Measurements from ENCODE around the gene CHODL.

CHODL gene

DNA sequence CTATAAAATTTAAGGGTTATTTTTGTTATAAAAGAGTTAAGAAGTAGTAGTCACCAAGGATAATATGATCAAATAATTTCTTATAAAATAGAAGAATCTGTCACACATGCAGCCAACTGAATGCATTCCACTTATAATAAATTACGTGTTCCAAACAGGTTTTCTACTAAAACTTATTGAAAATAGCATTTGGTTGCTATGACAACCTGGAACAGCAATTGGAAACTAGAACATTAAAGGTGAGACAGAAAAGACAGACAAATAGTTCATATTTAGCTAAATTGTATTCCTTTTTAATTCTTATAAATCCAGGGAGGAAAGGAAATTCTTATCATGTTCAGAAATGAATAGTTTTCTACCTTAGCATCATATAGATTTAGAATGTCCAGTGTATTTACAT lies 9.1 kb upstream of the CHODL start:
- POLR2A ChIA-PET = no interaction called here
- no peak for DNase-seq (ENCODE audit: extremely low spot score)
- TF ChIP-seq, protein P1, sequence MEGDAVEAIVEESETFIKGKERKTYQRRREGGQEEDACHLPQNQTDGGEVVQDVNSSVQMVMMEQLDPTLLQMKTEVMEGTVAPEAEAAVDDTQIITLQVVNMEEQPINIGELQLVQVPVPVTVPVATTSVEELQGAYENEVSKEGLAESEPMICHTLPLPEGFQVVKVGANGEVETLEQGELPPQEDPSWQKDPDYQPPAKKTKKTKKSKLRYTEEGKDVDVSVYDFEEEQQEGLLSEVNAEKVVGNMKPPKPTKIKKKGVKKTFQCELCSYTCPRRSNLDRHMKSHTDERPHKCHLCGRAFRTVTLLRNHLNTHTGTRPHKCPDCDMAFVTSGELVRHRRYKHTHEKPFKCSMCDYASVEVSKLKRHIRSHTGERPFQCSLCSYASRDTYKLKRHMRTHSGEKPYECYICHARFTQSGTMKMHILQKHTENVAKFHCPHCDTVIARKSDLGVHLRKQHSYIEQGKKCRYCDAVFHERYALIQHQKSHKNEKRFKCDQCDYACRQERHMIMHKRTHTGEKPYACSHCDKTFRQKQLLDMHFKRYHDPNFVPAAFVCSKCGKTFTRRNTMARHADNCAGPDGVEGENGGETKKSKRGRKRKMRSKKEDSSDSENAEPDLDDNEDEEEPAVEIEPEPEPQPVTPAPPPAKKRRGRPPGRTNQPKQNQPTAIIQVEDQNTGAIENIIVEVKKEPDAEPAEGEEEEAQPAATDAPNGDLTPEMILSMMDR (IDR thresholded peaks at IDR 0.05; ENCODE audit: control extremely low read depth, extremely low read depth, low read depth, missing control alignments) = no peak
- CTCF ChIA-PET = no interaction called here

DNA sequence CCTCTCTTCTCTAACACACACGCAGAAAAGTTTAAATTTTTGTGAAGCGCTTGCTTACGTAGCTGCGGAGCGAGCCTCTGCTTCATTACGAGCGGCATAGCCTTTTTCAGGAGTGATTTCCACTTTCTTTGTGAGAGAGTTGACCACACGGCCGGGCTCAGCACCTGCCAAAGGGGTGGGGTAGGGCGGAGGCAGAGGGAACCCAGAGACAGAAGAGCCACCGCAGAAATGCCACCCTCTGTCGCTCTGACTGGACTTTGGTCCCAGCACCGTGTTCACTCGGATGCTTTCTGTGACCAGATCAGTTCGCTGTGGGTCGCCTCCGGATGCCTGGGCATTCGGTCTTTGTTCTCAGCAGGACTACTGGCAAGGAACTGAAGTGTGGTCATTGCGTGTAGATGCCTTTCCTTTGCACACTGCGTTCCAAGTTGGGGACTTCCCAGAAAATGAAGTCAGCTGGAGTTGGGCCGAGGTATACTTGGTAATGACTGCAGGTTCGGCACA lies 883 bp downstream of the CHODL start:
- ChIA-PET POLR2A (no interaction called here), CTCF (no interaction called here)
- DNase-seq (ENCODE audit: extremely low spot score) = peak; percentile 3
- TF ChIP-seq, protein P1 (IDR thresholded peaks at IDR 0.05; ENCODE audit: control extremely low read depth, extremely low read depth, low read depth, missing control alignments) = no peak

DNA sequence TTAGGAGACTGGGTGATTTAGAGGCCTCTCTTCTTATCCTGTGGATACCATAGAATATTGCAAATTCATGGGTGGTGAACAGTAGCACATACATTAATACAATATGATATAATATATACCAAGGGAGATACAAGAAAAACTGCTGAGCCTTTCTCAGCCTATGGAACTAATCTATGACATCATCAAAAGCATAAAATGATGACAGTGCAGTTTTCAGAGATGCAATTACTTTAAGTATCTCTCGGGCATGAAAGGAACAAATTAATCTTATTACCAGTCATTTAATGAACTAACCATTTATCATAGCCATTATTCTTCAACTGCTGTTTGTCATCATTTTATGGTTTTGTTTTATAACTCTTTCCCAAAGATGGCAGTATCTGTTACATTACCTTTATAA lies 3.5 kb downstream of the CHODL start:
- TF ChIP-seq, protein P1 (IDR thresholded peaks at IDR 0.05; ENCODE audit: control extremely low read depth, extremely low read depth, low read depth, missing control alignments) = no peak
- DNase-seq (ENCODE audit: extremely low spot score) = no peak
- CTCF ChIA-PET = interaction anchor here (1.1 kb wide), 1 partner anchor 9 kb away, joined by 3 read pairs; no protein-coding TSS in a partner anchor
- POLR2A ChIA-PET = no interaction called here

DNA sequence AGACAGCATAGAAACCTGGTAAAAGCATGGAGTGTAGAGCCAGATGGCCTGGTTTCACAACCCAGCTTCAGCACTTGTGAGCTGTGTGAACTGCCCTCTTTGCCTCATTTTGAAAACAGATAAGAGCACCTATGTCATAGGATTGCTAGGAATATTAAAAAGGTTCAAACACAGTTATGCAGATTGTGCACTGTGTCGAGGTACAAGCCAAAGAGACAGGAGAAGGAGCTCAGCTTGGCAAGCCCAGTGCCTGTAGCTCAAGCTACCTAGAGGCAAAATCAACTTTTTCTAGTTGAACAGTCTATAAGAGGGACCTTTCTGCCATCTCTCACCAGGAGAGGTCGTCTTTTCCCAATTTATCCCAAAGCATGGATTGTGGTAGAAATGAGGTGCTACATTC lies 5.0 kb downstream of the CHODL start:
- POLR2A ChIA-PET = no interaction called here
- TF ChIP-seq, protein P1 (IDR thresholded peaks at IDR 0.05; ENCODE audit: control extremely low read depth, extremely low read depth, low read depth, missing control alignments) = no peak
- no peak for DNase-seq (ENCODE audit: extremely low spot score)
- CTCF ChIA-PET = no interaction called here

DNA sequence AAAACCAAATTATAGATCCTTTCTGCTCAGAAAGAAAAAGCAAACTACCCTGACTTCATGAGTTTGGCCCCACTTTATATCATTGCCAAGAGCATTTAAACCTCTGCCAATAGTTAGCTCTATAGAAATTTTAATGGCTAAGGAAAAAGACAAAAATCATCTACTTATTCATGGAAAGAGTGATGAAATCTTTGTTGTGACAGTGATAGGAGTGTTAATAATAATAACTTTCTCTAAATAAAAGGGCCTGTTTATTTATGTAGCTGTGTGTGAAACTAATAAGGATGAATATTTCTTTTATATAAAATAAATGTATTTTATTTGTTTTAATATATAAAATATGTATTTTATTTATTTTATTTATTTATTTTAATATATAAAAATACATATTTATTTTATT lies 6.4 kb downstream of the CHODL start:
- no peak for DNase-seq (ENCODE audit: extremely low spot score)
- TF ChIP-seq, protein P1 (IDR thresholded peaks at IDR 0.05; ENCODE audit: control extremely low read depth, extremely low read depth, low read depth, missing control alignments) = no peak
- ChIA-PET POLR2A (no interaction called here), CTCF (no interaction called here)

DNA sequence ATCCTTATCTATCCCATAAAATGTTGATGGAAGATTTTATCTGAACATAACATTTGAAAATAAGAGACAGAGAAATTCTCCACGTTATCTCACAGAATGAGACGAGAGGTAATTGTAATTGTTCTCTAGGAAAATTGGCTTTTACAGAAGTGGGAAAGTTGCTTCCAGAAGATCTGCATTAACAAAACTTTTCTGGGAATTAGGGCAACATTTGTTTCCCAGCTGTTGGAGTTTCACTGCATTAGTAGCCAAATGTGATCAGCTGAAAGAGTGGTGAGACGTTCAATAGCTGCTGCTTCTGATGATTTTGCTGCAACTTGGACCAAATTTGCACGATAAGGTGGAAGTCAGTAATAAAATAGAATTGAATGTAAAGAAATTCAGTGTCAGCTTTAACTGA lies 7.6 kb downstream of the CHODL start:
- ChIA-PET CTCF (interaction anchor here (1.6 kb wide), 1 partner anchor 9 kb away, joined by 5 read pairs; no protein-coding TSS in a partner anchor), POLR2A (no interaction called here)
- no peak for DNase-seq (ENCODE audit: extremely low spot score)
- TF ChIP-seq, protein P1 (IDR thresholded peaks at IDR 0.05; ENCODE audit: control extremely low read depth, extremely low read depth, low read depth, missing control alignments) = no peak

DNA sequence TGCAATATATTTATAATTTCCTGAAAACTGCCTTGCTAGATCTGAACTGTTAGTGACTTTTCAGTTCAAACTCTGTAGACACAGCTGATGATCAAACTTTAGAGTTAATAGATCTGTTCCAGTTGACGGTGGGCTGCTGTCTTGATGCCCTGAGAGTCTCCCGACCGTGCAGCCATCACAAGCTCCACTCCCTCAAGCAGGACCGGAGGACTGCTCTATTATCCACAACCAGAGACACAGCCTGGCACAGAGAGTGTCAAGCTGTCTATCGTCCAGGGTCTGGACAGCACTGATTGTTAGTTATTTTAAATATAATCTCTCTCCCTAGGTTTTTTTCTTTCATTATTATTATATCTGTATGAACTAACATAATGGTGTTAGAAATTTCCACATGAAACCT lies 8.0 kb downstream of the CHODL start:
- POLR2A ChIA-PET = no interaction called here
- CTCF ChIA-PET = interaction anchor here (1.6 kb wide), 1 partner anchor 9 kb away, joined by 5 read pairs; no protein-coding TSS in a partner anchor
- TF ChIP-seq, protein P1 (IDR thresholded peaks at IDR 0.05; ENCODE audit: control extremely low read depth, extremely low read depth, low read depth, missing control alignments) = no peak
- no peak for DNase-seq (ENCODE audit: extremely low spot score)

Measured in GM10248 (cell line).